Omental fat pad (tissue), 4 donors: ENCODE data around the gene RAB33A. TPM values are rescaled to one million over a fixed set of nuclear protein-coding genes. Genes with fewer than 3 reads are reported as not detected.

Experiments used
- ATAC-seq: fragments of 150-250 bp; one replicate; pipeline ENCODE4 v1.9.1; 2016; ENCODE audit warnings: mild to moderate bottlenecking, moderate library complexity; ENCODE audit not compliant: low FRiP score
- DNase-seq: peaks from one replicate; pipeline ENCODE4 v3.0.0-alpha.2; 2019; ENCODE audit warnings: low spot score
- total RNA-seq, 4 donors: library from RNA; depleted of rRNA; stranded (reverse); fragments of >200 nt; gene quantifications; one replicate each; pipeline ENCODE4 v1.1.0, GENCODE V29; 2016
- TF ChIP-seq, protein P1 (sequence below), 3 donors: fragments of 450-650 bp; IDR thresholded peaks; one replicate each; pipeline ENCODE4 v1.5.1; 2016 to 2017; ENCODE audit warnings: antibody characterized with exemption in 3 of 3, mild to moderate bottlenecking in 3 of 3, moderate library complexity in 2 of 3

RAB33A gene
- total RNA-seq, 4 donors from 2014 or later: 1.4 to 3.0 (median 1.4) TPM; not detected in 1

DNA sequence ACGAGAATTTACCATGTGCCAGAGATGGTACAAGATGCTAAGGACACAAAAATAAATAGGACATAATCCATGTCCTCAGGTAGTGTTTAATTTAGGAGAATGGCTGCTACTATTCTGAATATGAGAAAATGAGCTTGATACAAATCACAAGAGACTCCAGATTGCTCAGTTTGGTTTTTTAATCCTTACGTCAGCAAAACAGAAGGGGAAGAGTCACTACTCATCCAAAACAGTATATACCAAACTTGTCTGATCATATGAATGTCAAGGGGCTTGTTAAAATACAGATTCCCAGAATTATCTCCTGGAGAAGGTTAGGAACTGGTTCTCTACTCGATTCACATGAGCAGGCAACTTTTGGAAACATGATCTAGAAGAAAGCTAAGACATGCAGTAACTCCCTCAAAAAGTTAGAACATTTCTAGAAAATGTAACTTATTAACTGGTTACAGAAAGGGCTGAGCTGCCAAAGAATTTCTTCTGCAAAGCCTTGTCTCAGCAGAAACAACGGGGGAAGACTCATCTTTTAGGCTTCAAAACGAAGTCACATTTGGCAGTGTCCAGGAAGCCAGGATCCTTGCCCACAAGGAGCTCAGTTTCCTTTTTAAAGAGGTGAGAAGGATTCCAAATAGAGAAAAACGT is 9.5 kb upstream of the RAB33A start:
- no peak for ATAC-seq
- DNase-seq: no peak
- TF ChIP-seq, protein P1, sequence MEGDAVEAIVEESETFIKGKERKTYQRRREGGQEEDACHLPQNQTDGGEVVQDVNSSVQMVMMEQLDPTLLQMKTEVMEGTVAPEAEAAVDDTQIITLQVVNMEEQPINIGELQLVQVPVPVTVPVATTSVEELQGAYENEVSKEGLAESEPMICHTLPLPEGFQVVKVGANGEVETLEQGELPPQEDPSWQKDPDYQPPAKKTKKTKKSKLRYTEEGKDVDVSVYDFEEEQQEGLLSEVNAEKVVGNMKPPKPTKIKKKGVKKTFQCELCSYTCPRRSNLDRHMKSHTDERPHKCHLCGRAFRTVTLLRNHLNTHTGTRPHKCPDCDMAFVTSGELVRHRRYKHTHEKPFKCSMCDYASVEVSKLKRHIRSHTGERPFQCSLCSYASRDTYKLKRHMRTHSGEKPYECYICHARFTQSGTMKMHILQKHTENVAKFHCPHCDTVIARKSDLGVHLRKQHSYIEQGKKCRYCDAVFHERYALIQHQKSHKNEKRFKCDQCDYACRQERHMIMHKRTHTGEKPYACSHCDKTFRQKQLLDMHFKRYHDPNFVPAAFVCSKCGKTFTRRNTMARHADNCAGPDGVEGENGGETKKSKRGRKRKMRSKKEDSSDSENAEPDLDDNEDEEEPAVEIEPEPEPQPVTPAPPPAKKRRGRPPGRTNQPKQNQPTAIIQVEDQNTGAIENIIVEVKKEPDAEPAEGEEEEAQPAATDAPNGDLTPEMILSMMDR (IDR thresholded peaks at IDR 0.05): no peak

DNA sequence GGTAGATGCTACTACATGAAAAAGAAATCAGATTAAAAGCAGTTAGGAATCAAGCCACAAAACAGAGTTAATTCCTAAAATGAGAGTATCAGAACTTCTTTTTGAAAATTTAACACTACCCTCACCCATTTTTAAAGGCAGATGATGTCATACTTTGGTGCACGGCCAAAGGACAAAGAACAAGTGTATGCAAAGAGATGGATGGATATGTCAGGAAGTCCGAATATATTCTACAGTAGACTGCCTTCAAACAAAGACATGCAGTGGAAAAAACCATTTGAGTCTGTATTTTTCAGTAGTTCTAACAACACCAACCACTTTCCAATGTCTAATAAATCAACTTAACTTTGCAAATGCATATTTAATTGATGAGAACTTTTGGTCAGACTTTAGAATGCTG is 8.4 kb upstream of the RAB33A start:
- TF ChIP-seq, protein P1 (IDR thresholded peaks at IDR 0.05): no peak
- DNase-seq (no peak), ATAC-seq (no peak)

DNA sequence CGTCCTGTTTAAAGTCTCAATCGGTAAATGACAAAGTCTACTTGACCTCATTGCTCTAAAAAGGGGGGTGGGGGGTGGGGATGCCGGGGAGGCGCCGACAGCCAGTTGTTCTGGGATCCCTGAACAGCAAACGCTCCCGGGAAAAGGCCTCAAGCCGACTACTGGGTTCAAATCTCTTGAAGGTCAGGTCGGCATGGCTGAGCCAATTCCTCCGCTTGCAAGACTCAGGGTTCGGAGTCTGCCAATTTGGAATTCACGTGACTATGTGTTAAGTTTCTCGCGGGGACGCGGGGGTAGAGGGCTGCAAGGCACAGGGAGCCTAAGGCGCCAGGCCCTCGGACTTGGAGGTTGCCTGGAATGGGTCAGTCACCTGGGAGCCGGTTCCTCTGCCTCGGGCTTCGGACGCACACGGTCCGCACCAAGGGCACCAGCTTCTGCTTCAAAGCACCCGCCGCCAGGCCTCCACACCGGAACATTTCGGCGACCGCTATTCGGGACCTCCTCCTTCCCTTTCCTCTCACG is 6.5 kb upstream of the RAB33A start:
- TF ChIP-seq, protein P1 (IDR thresholded peaks at IDR 0.05): no peak
- DNase-seq (no peak), ATAC-seq (peak; percentile 31)

DNA sequence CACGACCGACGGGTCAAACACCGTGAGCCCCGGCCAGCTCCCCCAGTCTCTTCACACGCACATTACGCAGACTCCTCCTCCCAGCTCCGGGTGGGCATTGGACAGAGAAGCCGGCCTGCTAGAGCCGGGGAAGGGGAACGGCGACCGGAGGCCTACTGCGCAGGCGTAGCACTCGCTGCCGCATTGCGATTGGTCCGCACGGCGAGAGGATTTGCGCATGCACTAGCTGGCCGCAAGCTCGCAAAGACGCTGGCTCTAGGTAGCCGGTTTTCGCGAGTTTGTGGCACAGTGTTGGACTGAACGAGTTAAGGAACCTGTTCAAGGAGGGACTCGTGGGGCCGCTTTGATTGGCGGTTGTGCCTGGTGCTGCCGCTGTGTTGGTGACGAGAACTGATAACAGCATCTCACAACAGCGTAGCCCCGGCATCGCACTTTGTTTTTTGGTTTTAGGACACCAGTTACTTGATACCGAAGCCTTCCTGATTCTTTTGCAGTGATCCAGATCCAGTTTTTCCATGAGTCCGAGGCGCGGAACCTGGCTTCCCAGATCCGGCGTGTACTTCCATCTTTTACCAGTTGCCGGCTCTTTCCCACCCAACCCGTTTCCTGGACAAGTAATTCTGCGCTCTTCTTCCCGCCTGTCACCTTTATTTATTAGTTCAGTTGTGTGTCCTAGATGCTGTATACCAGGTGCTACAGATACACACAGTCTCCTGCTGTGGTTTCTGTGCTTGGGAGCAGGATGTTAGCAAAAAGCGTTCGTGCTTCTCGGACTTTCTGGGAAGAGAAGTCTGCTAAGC is 5.9 kb upstream of the RAB33A start, which contains the start of gene AIFM1:
TSS of gene AIFM1 (minus strand) at position 139 of the 800 bp plus-strand sequence. CDS start 185 bp downstream, outside the sequence.
- TF ChIP-seq, protein P1 (IDR thresholded peaks at IDR 0.05): no peak
- ATAC-seq (peak; percentile 94), DNase-seq (peak; percentile 58)

DNA sequence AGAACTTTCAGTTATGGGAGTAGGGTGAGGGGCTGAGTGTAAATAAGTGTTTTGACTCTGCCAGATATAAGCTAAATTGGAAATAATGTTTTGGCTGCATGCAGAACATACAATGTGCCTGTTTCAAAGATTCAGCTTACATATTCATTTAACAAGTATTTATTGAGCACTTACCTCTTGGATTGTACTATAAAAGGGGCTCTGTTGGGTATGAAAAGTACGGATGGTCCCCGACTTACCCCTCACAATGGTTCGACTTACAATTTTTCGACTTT is 5.3 kb upstream of the RAB33A start:
- ATAC-seq: no peak
- TF ChIP-seq, protein P1 (IDR thresholded peaks at IDR 0.05): no peak
- DNase-seq: no peak

DNA sequence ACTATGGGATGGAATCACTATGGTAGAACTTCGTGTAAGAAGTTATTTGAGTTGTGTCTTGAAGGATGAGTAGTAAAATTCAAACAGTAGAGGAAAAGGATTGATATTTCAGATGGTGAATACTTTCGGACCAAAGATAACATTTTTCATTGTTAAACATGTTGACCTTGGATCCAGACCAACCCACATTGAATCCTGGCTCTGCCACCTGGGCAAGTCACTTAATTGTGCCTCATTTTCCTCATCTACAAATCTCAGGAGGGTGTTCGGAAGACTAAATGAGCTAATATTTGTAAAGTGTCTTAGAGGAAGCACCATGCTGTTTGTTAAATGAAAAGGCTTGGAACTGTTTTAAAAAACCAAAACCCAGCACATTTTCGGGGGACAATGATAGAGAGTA is 4.7 kb upstream of the RAB33A start:
- ATAC-seq: no peak
- TF ChIP-seq, protein P1 (IDR thresholded peaks at IDR 0.05): no peak

More for the DNA sequence above, 4.7 kb upstream of the RAB33A start:
- DNase-seq: no peak
